ENCODE results near the gene LAMC2.

DNA sequence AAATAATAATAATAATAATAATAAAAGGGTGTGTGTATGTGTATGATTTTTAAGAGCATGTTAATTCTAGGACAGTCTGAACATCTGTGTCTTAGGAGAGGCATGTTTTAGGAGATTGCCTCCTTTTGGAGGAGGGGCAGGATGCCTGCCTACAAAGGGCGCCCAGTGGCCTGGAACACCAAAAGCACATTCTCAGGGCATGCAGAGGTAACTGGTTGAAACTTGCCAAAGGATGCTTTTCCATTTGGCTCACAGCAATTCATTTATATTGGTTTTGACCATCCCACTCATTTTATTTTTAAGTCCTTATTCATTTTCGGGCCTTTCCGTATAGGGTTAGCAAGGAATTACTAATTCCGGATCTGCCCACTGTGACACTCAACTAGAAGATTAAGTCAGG lies 21.1 kb upstream of the LAMC2 start:
- TF ChIP-seq ZNF274 (IDR thresholded peaks at IDR 0.05; ENCODE audit: borderline replicate concordance, low read depth, low read length), result no peak
- no peak for TF ChIP-seq ARNT (IDR thresholded peaks at IDR 0.05)
- TF ChIP-seq KDM1A (IDR thresholded peaks at IDR 0.05), result no peak
- TF ChIP-seq CHD4 (IDR thresholded peaks at IDR 0.05; ENCODE audit: insufficient read depth, insufficient replicate concordance, low read depth, low read length, poor library complexity, severe bottlenecking), result no peak
- TF ChIP-seq, protein P1, sequence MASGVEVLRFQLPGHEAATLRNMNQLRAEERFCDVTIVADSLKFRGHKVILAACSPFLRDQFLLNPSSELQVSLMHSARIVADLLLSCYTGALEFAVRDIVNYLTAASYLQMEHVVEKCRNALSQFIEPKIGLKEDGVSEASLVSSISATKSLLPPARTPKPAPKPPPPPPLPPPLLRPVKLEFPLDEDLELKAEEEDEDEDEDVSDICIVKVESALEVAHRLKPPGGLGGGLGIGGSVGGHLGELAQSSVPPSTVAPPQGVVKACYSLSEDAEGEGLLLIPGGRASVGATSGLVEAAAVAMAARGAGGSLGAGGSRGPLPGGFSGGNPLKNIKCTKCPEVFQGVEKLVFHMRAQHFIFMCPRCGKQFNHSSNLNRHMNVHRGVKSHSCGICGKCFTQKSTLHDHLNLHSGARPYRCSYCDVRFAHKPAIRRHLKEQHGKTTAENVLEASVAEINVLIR (CRISPR knock-in tag; IDR thresholded peaks at IDR 0.05), result no peak
- TF ChIP-seq NCOA4 (IDR thresholded peaks at IDR 0.05; ENCODE audit: partially characterized antibody), result no peak
- TF ChIP-seq FOXK1 (CRISPR knock-in tag; IDR thresholded peaks at IDR 0.05; ENCODE audit: borderline replicate concordance), result no peak
- TF ChIP-seq, protein P2, sequence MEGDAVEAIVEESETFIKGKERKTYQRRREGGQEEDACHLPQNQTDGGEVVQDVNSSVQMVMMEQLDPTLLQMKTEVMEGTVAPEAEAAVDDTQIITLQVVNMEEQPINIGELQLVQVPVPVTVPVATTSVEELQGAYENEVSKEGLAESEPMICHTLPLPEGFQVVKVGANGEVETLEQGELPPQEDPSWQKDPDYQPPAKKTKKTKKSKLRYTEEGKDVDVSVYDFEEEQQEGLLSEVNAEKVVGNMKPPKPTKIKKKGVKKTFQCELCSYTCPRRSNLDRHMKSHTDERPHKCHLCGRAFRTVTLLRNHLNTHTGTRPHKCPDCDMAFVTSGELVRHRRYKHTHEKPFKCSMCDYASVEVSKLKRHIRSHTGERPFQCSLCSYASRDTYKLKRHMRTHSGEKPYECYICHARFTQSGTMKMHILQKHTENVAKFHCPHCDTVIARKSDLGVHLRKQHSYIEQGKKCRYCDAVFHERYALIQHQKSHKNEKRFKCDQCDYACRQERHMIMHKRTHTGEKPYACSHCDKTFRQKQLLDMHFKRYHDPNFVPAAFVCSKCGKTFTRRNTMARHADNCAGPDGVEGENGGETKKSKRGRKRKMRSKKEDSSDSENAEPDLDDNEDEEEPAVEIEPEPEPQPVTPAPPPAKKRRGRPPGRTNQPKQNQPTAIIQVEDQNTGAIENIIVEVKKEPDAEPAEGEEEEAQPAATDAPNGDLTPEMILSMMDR (IDR thresholded peaks at IDR 0.05 in 2 of 3, conservative IDR thresholded peaks at IDR 0.05 in 1 of 3; ENCODE audit: insufficient read depth in 2 of 3, low read depth in 1 of 3, low read length in 3 of 3), result no peak
- TF ChIP-seq, protein P3, sequence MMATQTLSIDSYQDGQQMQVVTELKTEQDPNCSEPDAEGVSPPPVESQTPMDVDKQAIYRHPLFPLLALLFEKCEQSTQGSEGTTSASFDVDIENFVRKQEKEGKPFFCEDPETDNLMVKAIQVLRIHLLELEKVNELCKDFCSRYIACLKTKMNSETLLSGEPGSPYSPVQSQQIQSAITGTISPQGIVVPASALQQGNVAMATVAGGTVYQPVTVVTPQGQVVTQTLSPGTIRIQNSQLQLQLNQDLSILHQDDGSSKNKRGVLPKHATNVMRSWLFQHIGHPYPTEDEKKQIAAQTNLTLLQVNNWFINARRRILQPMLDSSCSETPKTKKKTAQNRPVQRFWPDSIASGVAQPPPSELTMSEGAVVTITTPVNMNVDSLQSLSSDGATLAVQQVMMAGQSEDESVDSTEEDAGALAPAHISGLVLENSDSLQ (IDR thresholded peaks at IDR 0.05), result no peak
- TF ChIP-seq PHB (CRISPR knock-in tag; IDR thresholded peaks at IDR 0.05), result no peak
- TF ChIP-seq NFRKB (IDR thresholded peaks at IDR 0.05; ENCODE audit: low read depth), result no peak
- TF ChIP-seq CBX5 (IDR thresholded peaks at IDR 0.05; ENCODE audit: borderline replicate concordance, low read depth), result no peak
- TF ChIP-seq ZNF253 (CRISPR knock-in tag; conservative IDR thresholded peaks at IDR 0.05), result no peak
- TF ChIP-seq POLR2A (conservative IDR thresholded peaks at IDR 0.05), result no peak
